OCI-LY7 (cell line): Measurements from ENCODE around the gene CLEC16A.

Experiments
- EZH2phosphoT487 ChIP-seq: fragments of 200-600 bp; sonication (generic); IDR thresholded peaks from 2 replicates; pipeline ENCODE4 v1.6.1; 2018; ENCODE audit warnings: low read depth, borderline replicate concordance, mild to moderate bottlenecking, mixed run types, antibody characterized with exemption, low read length, moderate library complexity, mixed read lengths
- TF ChIP-seq, protein P1 (sequence below): fragments of 200-600 bp; sonication (generic); conservative IDR thresholded peaks from 2 replicates; pipeline ENCODE4 v1.5.1; 2014; ENCODE audit warnings: mild to moderate bottlenecking, antibody characterized with exemption, low read length, moderate library complexity, mixed read lengths

DNA sequence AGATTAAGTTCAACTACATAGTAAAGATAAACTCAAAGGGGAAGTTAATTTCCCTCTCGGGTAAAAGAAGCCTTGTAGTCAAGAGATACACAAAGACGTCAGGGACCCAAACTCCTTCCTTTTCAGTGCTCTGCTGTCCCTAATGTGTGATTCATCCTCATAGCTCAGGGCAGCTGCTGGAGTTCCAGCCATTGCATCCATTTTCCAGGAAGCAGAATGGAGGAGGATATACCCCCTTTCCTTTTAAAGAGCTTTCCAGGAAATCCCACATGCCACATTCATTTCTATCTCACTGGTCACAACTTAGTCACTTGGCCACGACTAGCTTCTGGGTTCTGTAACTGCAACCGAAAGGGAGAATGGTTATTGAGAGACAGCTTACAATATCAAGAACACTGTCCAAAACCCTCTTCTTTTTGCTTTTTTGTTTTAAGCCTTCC, 216.3 kb downstream of the CLEC16A start:
- TF ChIP-seq, protein P1, sequence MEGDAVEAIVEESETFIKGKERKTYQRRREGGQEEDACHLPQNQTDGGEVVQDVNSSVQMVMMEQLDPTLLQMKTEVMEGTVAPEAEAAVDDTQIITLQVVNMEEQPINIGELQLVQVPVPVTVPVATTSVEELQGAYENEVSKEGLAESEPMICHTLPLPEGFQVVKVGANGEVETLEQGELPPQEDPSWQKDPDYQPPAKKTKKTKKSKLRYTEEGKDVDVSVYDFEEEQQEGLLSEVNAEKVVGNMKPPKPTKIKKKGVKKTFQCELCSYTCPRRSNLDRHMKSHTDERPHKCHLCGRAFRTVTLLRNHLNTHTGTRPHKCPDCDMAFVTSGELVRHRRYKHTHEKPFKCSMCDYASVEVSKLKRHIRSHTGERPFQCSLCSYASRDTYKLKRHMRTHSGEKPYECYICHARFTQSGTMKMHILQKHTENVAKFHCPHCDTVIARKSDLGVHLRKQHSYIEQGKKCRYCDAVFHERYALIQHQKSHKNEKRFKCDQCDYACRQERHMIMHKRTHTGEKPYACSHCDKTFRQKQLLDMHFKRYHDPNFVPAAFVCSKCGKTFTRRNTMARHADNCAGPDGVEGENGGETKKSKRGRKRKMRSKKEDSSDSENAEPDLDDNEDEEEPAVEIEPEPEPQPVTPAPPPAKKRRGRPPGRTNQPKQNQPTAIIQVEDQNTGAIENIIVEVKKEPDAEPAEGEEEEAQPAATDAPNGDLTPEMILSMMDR: no peak
- TF ChIP-seq EZH2phosphoT487: no peak
